Esophagus (tissue), 2 donors: ENCODE results near the gene EBF4. TPM values are rescaled to one million over a fixed set of nuclear protein-coding genes. Genes with fewer than 3 reads are reported as not detected.
"Not testable (repeated sequence)": the region's sequence is repeated elsewhere in the genome, so short reads cannot be mapped to it uniquely, and the experiment has no call there.

Experiments
- H3K27ac ChIP-seq, 2 donors: one replicate each; pipeline ENCODE4 v1.5.1; 2013; ENCODE audit warnings: low read depth in 2 of 2, mild to moderate bottlenecking in 2 of 2, inconsistent platforms in 1 of 2, low read length in 1 of 2, moderate library complexity in 1 of 2
- H3K27me3 ChIP-seq, 2 donors: one replicate each; pipeline ENCODE4 v1.6.1; 2013; ENCODE audit warnings: low read length in 2 of 2, control low read depth in 1 of 2, mild to moderate bottlenecking in 1 of 2; ENCODE audit not compliant: insufficient read depth in 2 of 2, control insufficient read depth in 1 of 2
- H3K36me3 ChIP-seq, 2 donors: one replicate each; pipeline ENCODE4 v1.6.1; 2013; ENCODE audit warnings: low read length in 1 of 2; ENCODE audit not compliant: control insufficient read depth in 2 of 2, insufficient read depth in 2 of 2
- H3K4me1 ChIP-seq, 2 donors: one replicate each; pipeline ENCODE4 v1.6.1; 2013; ENCODE audit warnings: low read length in 1 of 2; ENCODE audit not compliant: control insufficient read depth in 2 of 2, insufficient read depth in 2 of 2
- H3K4me3 ChIP-seq, 2 donors: one replicate each; pipeline ENCODE4 v1.5.1; 2013; ENCODE audit warnings: low read length in 2 of 2, mild to moderate bottlenecking in 2 of 2, low read depth in 1 of 2, moderate library complexity in 1 of 2
- H3K9me3 ChIP-seq, 2 donors: one replicate each; pipeline ENCODE4 v1.6.1; 2013; ENCODE audit warnings: mild to moderate bottlenecking in 2 of 2, low read depth in 1 of 2, low read length in 1 of 2, moderate library complexity in 1 of 2; ENCODE audit not compliant: control insufficient read depth in 2 of 2, insufficient read depth in 1 of 2
- WGBS, 2 donors: extraction: QIAGEN DNeasy Blood & Tissue Kit; methylation state at CpG; one replicate each; pipeline ENCODE4 v1.1.7; 2013; 5-methylcytosine and 5-hydroxymethylcytosine counted together
- polyA plus RNA-seq, 2 donors: library from polyadenylated mRNA; stranded (reverse); fragments of 200-250 nt; gene quantifications; one replicate each; pipeline ENCODE4 v1.2.3, GENCODE V29; 2013
- donor health status: healthy with polysubstance abuse.
- donor health status: Bipolar disorder and iron deficiency.

The EBF4 gene
- polyA plus RNA-seq, 2 donors, result 4.8 to 7.0 TPM

GRCh38 chr20:2691127-2691526 is 1.5 kb upstream of the EBF4 start:
- Histone ChIP-seq H3K4me1 (peaks cover 6% of the 10 kb centered on the region in 2 donors), H3K27me3 (peaks cover 0 to 4% of the 10 kb centered on the region in 2 donors), H3K36me3 (no peaks in the 10 kb centered on the region), H3K9me3 (no peaks in the 10 kb centered on the region), H3K27ac (no peak overlapping the region), H3K4me3 (no peak overlapping the region)
- 80 to 81% methylated on average over 8 of the region's 8 CpGs for WGBS, 2 donors

- H3K27ac ChIP-seq, result peak overlapping the region; percentile 42 to 50
Measured at GRCh38 chr20:2691663-2692035, 931 bp upstream of the EBF4 start.

GRCh38 chr20:2692886-2693285 is 306 bp downstream of the EBF4 start:
- WGBS, 2 donors, result 0 to 1% methylated on average over 27 to 64 of the region's 64 CpGs
- no peaks in the 10 kb centered on the region for H3K9me3 ChIP-seq
- no peaks in the 10 kb centered on the region for H3K36me3 ChIP-seq
- peaks cover 6% of the 10 kb centered on the region in 2 donors for H3K4me1 ChIP-seq
- peaks cover 0 to 4% of the 10 kb centered on the region in 2 donors for H3K27me3 ChIP-seq
- H3K4me3 ChIP-seq, result peak overlapping the region; percentile 34 to 54
- peak overlapping the region; percentile 6 to 42 for H3K27ac ChIP-seq

More at GRCh38 chr20:2691663-2692035, 931 bp upstream of the EBF4 start:
- no peaks in the 10 kb centered on the region for H3K9me3 ChIP-seq
- WGBS, 2 donors, result 60 to 62% methylated on average over 10 of the region's 10 CpGs
- H3K36me3 ChIP-seq, result no peaks in the 10 kb centered on the region
- peak overlapping the region in 1 of 2 donors; percentile 54 for H3K4me3 ChIP-seq
- peaks cover 6% of the 10 kb centered on the region in 2 donors for H3K4me1 ChIP-seq
- H3K27me3 ChIP-seq, result peaks cover 0 to 4% of the 10 kb centered on the region in 2 donors

DNA sequence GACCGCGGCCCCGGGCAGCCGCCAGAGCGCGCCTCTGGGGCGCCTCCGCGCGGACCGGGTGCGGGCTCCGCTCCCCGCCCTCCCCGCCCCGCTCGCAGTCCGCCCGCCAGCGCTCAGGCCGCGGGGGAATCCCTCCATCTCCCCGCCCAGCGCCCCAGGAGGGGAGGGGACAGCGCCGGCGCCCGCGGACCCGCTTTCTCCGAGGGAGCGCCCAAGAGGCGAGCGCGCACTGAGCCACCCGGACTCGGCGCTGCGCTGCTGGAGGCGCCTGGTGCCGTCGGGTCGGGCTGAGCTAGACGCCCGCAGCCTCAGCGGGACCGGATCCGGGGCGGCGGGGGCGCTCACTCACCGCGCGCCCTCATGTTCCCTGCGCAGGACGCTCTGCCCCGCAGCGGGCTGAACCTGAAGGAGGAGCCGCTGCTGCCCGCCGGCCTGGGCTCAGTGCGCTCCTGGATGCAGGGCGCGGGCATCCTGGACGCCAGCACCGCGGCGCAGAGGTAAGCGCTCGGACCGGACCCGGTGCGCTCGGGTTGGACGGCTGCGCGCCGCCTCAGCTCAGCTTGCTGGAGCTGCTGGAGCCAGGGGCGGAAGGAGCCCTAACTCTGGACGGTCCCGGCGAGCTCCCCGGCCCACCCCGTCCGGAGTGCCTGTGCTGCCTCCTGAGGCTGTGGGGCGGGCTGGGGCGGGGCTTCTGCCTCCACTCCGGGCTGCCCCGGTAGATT is 867 bp downstream of the EBF4 start:
- Histone ChIP-seq H3K27ac (peak overlapping the region in 1 of 2 donors; percentile 5), H3K4me3 (peak overlapping the region; percentile 40 to 54), H3K9me3 (no peaks in the 10 kb centered on the region), H3K4me1 (peaks cover 6% of the 10 kb centered on the region in 2 donors), H3K36me3 (no peaks in the 10 kb centered on the region), H3K27me3 (peaks cover 0 to 4% of the 10 kb centered on the region in 2 donors)
- WGBS, 2 donors, result 3 to 4% methylated on average over 60 to 89 of the region's 89 CpGs

DNA sequence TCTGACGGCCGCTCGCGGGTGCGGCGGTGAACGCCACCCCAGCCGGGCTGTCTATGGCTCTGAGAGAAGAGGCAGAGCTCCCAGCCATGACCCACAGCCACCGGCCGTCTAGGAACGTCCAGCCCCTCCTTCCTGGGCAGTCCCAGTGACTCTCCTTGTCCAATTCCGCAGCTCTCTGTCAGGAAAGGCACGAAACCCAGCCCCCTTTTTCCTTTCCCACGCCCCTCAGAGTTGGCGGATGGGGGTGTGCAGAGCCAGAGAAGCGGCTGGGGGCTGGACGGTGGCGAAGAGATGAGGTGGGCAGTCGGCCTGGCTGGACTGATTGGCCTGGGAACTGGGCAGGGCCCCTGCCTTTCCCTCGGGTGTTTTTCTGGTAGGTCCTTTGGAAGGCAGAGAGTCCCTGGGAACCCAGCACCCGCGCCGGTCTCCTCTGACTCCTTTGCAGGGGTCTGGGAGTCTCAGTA is 1.5 kb downstream of the EBF4 start:
- Histone ChIP-seq H3K4me3 (no peak overlapping the region), H3K27me3 (peaks cover 0 to 4% of the 10 kb centered on the region in 2 donors), H3K36me3 (no peaks in the 10 kb centered on the region), H3K27ac (no peak overlapping the region), H3K4me1 (peaks cover 6% of the 10 kb centered on the region in 2 donors), H3K9me3 (no peaks in the 10 kb centered on the region)
- 29 to 41% methylated on average over 23 of the region's 23 CpGs for WGBS, 2 donors

DNA sequence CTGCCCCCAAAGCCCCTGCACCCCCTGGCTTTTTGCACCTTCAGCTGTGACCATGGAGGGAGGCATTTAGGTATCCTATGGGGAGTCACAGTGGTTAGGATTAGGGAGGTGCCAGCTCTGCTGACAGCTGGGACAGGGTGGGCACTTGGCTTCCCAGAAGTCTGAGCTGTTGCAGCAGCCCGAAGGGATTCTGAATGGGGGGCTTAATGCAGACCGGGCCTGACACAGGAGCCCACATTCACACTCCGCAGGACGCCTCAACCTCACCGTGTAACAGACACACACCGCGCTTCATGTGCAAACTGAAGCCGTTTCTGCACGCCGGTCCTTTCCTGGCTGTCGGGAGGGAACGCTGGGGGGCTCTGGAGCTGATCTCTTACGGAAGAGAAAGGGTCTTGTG is 1.9 kb downstream of the EBF4 start:
- no peaks in the 10 kb centered on the region for H3K9me3 ChIP-seq
- 74 to 78% methylated on average over 13 of the region's 13 CpGs for WGBS, 2 donors
- no peak overlapping the region for H3K27ac ChIP-seq
- no peak overlapping the region for H3K4me3 ChIP-seq
- H3K27me3 ChIP-seq, result peaks cover 0 to 4% of the 10 kb centered on the region in 2 donors
- H3K4me1 ChIP-seq, result peaks cover 6% of the 10 kb centered on the region in 2 donors
- no peaks in the 10 kb centered on the region for H3K36me3 ChIP-seq

- peaks cover 0 to 4% of the 10 kb centered on the region in 2 donors for H3K27me3 ChIP-seq
- no peaks in the 10 kb centered on the region for H3K36me3 ChIP-seq
- no peak overlapping the region for H3K27ac ChIP-seq
- 85 to 86% methylated on average over 13 of the region's 13 CpGs for WGBS, 2 donors
- no peak overlapping the region for H3K4me3 ChIP-seq
- H3K4me1 ChIP-seq, result peaks cover 6% of the 10 kb centered on the region in 2 donors
- H3K9me3 ChIP-seq, result no peaks in the 10 kb centered on the region
Measured at GRCh38 chr20:2695206-2695983, 2.8 kb downstream of the EBF4 start.

GRCh38 chr20:2695984-2696525 is 3.5 kb downstream of the EBF4 start:
- 94 to 96% methylated on average over 12 of the region's 12 CpGs for WGBS, 2 donors
- not testable (repeated sequence) for H3K9me3 ChIP-seq, H3K27ac ChIP-seq, H3K27me3 ChIP-seq, H3K4me3 ChIP-seq, H3K4me1 ChIP-seq, H3K36me3 ChIP-seq

- H3K36me3 ChIP-seq, result no peaks in the 10 kb centered on the region
- no peaks in the 10 kb centered on the region for H3K9me3 ChIP-seq
- peaks cover 6% of the 10 kb centered on the region in 2 donors for H3K4me1 ChIP-seq
- 90 to 91% methylated on average over 9 of the region's 9 CpGs for WGBS, 2 donors
- no peak overlapping the region for H3K4me3 ChIP-seq
- no peak overlapping the region for H3K27ac ChIP-seq
- peaks cover 0 to 4% of the 10 kb centered on the region in 2 donors for H3K27me3 ChIP-seq
Measured at GRCh38 chr20:2696646-2697045, 4.1 kb downstream of the EBF4 start.
